Naive thymus-derived CD8-positive, alpha-beta T cell (primary cell): Measurements from ENCODE around the gene PLP2. TPM values are rescaled to one million over a fixed set of nuclear protein-coding genes. Genes with fewer than 3 reads are reported as not detected.
"Not testable (repeated sequence)": the region's sequence is repeated elsewhere in the genome, so short reads cannot be mapped to it uniquely, and the experiment has no call there.

Source experiments
- ATAC-seq, 2 donors: fragments of 150-1000 bp; cut with Tn5 transposase in 1 of 2; sonication (Bioruptor Pico), chemical (Tn5 transposase) in 1 of 2; 1 replicate in 1 of 2; 2 replicates in 1 of 2; pipeline ENCODE4 v1.10.0; 2021; ENCODE audit warnings: mild to moderate bottlenecking in 2 of 2, moderate library complexity in 2 of 2
- POLR2A ChIA-PET: fragments of 350-600 bp; sonication (Branson Sonifier 250); formaldehyde crosslinking; loops from one replicate; lab custom pipeline; 2021; ENCODE audit warnings: antibody characterized with exemption; lab: Charles Lee
- DNase-seq, 10 donors: peaks; one replicate each; pipeline versions ENCODE4 v3.0.0 to v3.0.0-alpha.2; 2020 to 2022
- H3K27ac Mint-ChIP-seq, 10 donors: one replicate each; pipeline ENCODE4 v1.8.0; 2020 to 2022; ENCODE audit warnings: mild to moderate bottlenecking in 10 of 10, mixed read lengths in 10 of 10, moderate library complexity in 4 of 10, inconsistent platforms in 1 of 10
- H3K27me3 Mint-ChIP-seq, 5 donors: one replicate each; pipeline ENCODE4 v1.8.0; 2021 to 2022; ENCODE audit warnings: mixed read lengths in 5 of 5
- H3K36me3 Mint-ChIP-seq, 3 donors: one replicate each; pipeline ENCODE4 v1.8.0; 2020 to 2022; ENCODE audit warnings: mixed read lengths in 3 of 3, mild to moderate bottlenecking in 2 of 3, inconsistent platforms in 1 of 3
- H3K4me1 Mint-ChIP-seq, 4 donors: one replicate each; pipeline ENCODE4 v1.8.0; 2021 to 2022; ENCODE audit warnings: mixed read lengths in 4 of 4
- H3K4me3 Mint-ChIP-seq, 10 donors: one replicate each; pipeline ENCODE4 v1.8.0; 2020 to 2022; ENCODE audit warnings: mild to moderate bottlenecking in 10 of 10, mixed read lengths in 10 of 10, moderate library complexity in 6 of 10, inconsistent platforms in 1 of 10
- H3K9me3 Mint-ChIP-seq, 9 donors: one replicate each; pipeline ENCODE4 v1.8.0; 2020 to 2022; ENCODE audit warnings: mixed read lengths in 9 of 9, mild to moderate bottlenecking in 3 of 9, inconsistent platforms in 1 of 9, moderate library complexity in 1 of 9
- polyA plus RNA-seq, 3 donors: library from polyadenylated mRNA; unstranded; fragments of 300-500 nt; fragmentation: Illumina TruSeq; gene quantifications; one replicate each; pipeline ENCODE4 v1.2.3, GENCODE V29; 2021
- total RNA-seq, 8 experiments: library from RNA in 2 of 8; stranded (reverse) in 2 of 8; gene quantifications; one replicate each; pipeline ENCODE4 v1.2.3 and lab custom pipeline; 2021 to 2026

PLP2 gene
- total and polyA plus RNA-seq, 5 experiments from 2014 or later: 6.4 to 141 (median 117) TPM

- Mint-ChIP-seq H3K9me3 (no peaks in the 10 kb centered on the region), H3K4me3 (peak overlapping the region; percentile 29 to 86 (median 80)), H3K36me3 (no peaks in the 10 kb centered on the region), H3K27me3 (no peaks in the 10 kb centered on the region), H3K27ac (peak overlapping the region in 9 of 10 donors; percentile 31 to 94 (median 92)), H3K4me1 (peaks cover 15 to 36% (median 31%) of the 10 kb centered on the region in 4 donors)
- no peak for ATAC-seq
- POLR2A ChIA-PET: interaction anchor here (0.6 to 1.5 kb wide), 5 partner anchors 9 to 454 kb away, joined by 3 read pairs; partner anchors contain the start of gene GPKOW
- DNase-seq: no peak
These were observed 6.9 kb upstream of the PLP2 start for GRCh38 chrX:49164589-49165360.

GRCh38 chrX:49165901-49166881 lies 5.5 kb upstream of the PLP2 start:
- Mint-ChIP-seq H3K4me3 (peak overlapping the region; percentile 82 to 92 (median 86)), H3K27me3 (no peaks in the 10 kb centered on the region), H3K9me3 (no peaks in the 10 kb centered on the region), H3K4me1 (peaks cover 15 to 36% (median 31%) of the 10 kb centered on the region in 4 donors), H3K36me3 (no peaks in the 10 kb centered on the region), H3K27ac (peak overlapping the region; percentile 78 to 97 (median 94))
- peak; percentile 60 to 77 for ATAC-seq
- DNase-seq: peak; percentile 53 to 84 (median 66)
- POLR2A ChIA-PET: interaction anchor here (0.7 to 2.3 kb wide), 8 partner anchors 11 to 713 kb away, joined by 3 to 21 read pairs (median 4); partner anchors contain the start of genes OTUD5, PPP1R3F, PRICKLE3 and USP27X

- Mint-ChIP-seq H3K4me1 (peaks cover 15 to 36% (median 31%) of the 10 kb centered on the region in 4 donors), H3K27ac (peak overlapping the region; percentile 78 to 97 (median 94)), H3K4me3 (peak overlapping the region; percentile 82 to 92 (median 86)), H3K36me3 (no peaks in the 10 kb centered on the region), H3K9me3 (no peaks in the 10 kb centered on the region), H3K27me3 (no peaks in the 10 kb centered on the region)
- POLR2A ChIA-PET: interaction anchor here (0.6 to 2.3 kb wide), 8 partner anchors 12 to 712 kb away, joined by 3 to 21 read pairs (median 6); partner anchors contain the start of genes OTUD5, PPP1R3F, USP27X and WDR45
- ATAC-seq: peak; percentile 26 to 42
- peak in 9 of 10 donors; percentile 17 to 76 (median 41) for DNase-seq
These were observed 4.6 kb upstream of the PLP2 start for GRCh38 chrX:49166914-49167739.

GRCh38 chrX:49167740-49168108 lies 4.0 kb upstream of the PLP2 start:
- ATAC-seq (no peak), DNase-seq (no peak)
- Mint-ChIP-seq H3K36me3 (no peaks in the 10 kb centered on the region), H3K9me3 (no peaks in the 10 kb centered on the region), H3K27ac (peak overlapping the region in 9 of 10 donors; percentile 80 to 97 (median 93)), H3K4me3 (peak overlapping the region; percentile 81 to 92 (median 86)), H3K4me1 (peaks cover 15 to 37% (median 33%) of the 10 kb centered on the region in 4 donors), H3K27me3 (no peaks in the 10 kb centered on the region)
- POLR2A ChIA-PET: interaction anchor here (0.6 to 2.3 kb wide), 3 partner anchors 24 to 102 kb away, joined by 4 to 9 read pairs (median 6); partner anchors contain the start of gene PPP1R3F

GRCh38 chrX:49172280-49172780 lies 632 bp downstream of the PLP2 start:
- H3K4me3 Mint-ChIP-seq: peak overlapping the region; percentile 82 to 93 (median 86)
- peaks cover 10 to 40% (median 25%) of the 10 kb centered on the region in 4 donors for H3K4me1 Mint-ChIP-seq
- peaks cover 0 to 25% (median 0%) of the 10 kb centered on the region in 3 donors for H3K36me3 Mint-ChIP-seq
- H3K27me3 Mint-ChIP-seq: no peaks in the 10 kb centered on the region
- peaks cover 0 to 2% (median 0%) of the 10 kb centered on the region in 9 donors for H3K9me3 Mint-ChIP-seq
- DNase-seq (peak; percentile 22 to 69 (median 41)), ATAC-seq (peak; percentile 69 to 71)
- H3K27ac Mint-ChIP-seq: peak overlapping the region; percentile 34 to 93 (median 87)
- POLR2A ChIA-PET: interaction anchor here (1.0 to 1.7 kb wide), 3 partner anchors 9 to 13 kb away, joined by 4 to 5 read pairs (median 4); no protein-coding TSS in a partner anchor

- ATAC-seq, H3K9me3 Mint-ChIP-seq, DNase-seq, H3K27me3 Mint-ChIP-seq: not testable (repeated sequence)
- POLR2A ChIA-PET: interaction anchor here (1.7 kb wide), 1 partner anchor 12 kb away, joined by 5 read pairs; no protein-coding TSS in a partner anchor
- peaks cover 9 to 34% (median 21%) of the 10 kb centered on the region in 4 donors for H3K4me1 Mint-ChIP-seq
- H3K27ac Mint-ChIP-seq: peak overlapping the region in 2 of 10 donors; percentile 68 to 85
- H3K4me3 Mint-ChIP-seq: peak overlapping the region in 6 of 10 donors; percentile 84 to 93 (median 88)
- peaks cover 0 to 26% (median 0%) of the 10 kb centered on the region in 3 donors for H3K36me3 Mint-ChIP-seq
These were observed 1.8 kb downstream of the PLP2 start for GRCh38 chrX:49173544-49173943.

GRCh38 chrX:49174723-49175122 lies 3.0 kb downstream of the PLP2 start:
- peak overlapping the region in 1 of 10 donors; percentile 18 for H3K4me3 Mint-ChIP-seq
- H3K27ac Mint-ChIP-seq: peak overlapping the region in 3 of 10 donors; percentile 18 to 63 (median 29)

GRCh38 chrX:49175435-49176274 lies 4.0 kb downstream of the PLP2 start:
- Mint-ChIP-seq H3K27ac (peak overlapping the region in 1 of 10 donors; percentile 63), H3K4me1 (peaks cover 12 to 29% (median 20%) of the 10 kb centered on the region in 4 donors)
- POLR2A ChIA-PET: interaction anchor here (0.6 kb wide), 1 partner anchor 132 kb away, joined by 3 read pairs; the partner anchor contains the start of gene TFE3

More at GRCh38 chrX:49174723-49175122, 3.0 kb downstream of the PLP2 start:
- POLR2A ChIA-PET: interaction anchor here (0.6 kb wide), 1 partner anchor 18 kb away, joined by 8 read pairs; no protein-coding TSS in a partner anchor
- no peaks in the 10 kb centered on the region for H3K27me3 Mint-ChIP-seq
- ATAC-seq: no peak
- DNase-seq: no peak
- H3K36me3 Mint-ChIP-seq: peaks cover 0 to 34% (median 0%) of the 10 kb centered on the region in 3 donors
- peaks cover 0 to 2% (median 0%) of the 10 kb centered on the region in 9 donors for H3K9me3 Mint-ChIP-seq
- peaks cover 9 to 29% (median 19%) of the 10 kb centered on the region in 4 donors for H3K4me1 Mint-ChIP-seq

GRCh38 chrX:49176421-49177326 lies 5.0 kb downstream of the PLP2 start:
- Mint-ChIP-seq H3K27ac (peak overlapping the region in 3 of 10 donors; percentile 19 to 80 (median 65)), H3K4me1 (peaks cover 12 to 29% (median 22%) of the 10 kb centered on the region in 4 donors), H3K4me3 (peak overlapping the region in 1 of 10 donors; percentile 24), H3K27me3 (no peaks in the 10 kb centered on the region), H3K9me3 (peaks cover 0 to 2% (median 0%) of the 10 kb centered on the region in 9 donors), H3K36me3 (peaks cover 0 to 48% (median 0%) of the 10 kb centered on the region in 3 donors)
- ATAC-seq: no peak
- POLR2A ChIA-PET: no interaction called here
- no peak for DNase-seq

More at GRCh38 chrX:49175435-49176274, 4.0 kb downstream of the PLP2 start:
- Mint-ChIP-seq H3K27me3 (no peaks in the 10 kb centered on the region), H3K4me3 (no peak overlapping the region), H3K36me3 (peaks cover 0 to 43% (median 0%) of the 10 kb centered on the region in 3 donors), H3K9me3 (peaks cover 0 to 2% (median 0%) of the 10 kb centered on the region in 9 donors)
- no peak for DNase-seq
- no peak for ATAC-seq
